ENCODE data around the gene SORL1.

The SORL1 gene

DNA sequence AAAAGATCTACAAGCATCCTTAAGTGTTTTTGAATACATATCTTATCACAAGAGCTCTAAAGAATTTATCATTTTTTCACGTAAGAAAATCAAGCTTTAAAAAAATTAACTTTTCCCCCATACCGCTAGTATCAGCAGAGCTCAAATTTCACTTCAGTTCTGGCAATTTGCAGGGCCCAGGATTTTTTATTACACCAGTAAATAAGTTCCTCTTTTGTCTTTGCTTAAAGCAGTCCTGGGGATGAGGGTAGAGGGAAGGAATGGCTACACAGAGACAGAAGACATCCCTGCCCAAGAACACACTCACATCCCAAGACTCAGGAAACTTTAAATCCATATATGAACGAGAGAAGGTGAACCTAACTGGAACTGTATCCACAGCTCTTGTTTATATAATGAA lies 22.6 kb upstream of the SORL1 start:
- DNase-seq (ENCODE audit: low read depth in 2 of 2) = no peak

- no peak for DNase-seq (ENCODE audit: low read depth in 2 of 2)
Measured at GRCh38 chr11:121431820-121432526, 20.1 kb upstream of the SORL1 start.

GRCh38 chr11:121435132-121435531 lies 17.0 kb upstream of the SORL1 start:
- no peak for DNase-seq (ENCODE audit: low read depth in 2 of 2)

GRCh38 chr11:121435551-121436511 lies 16.3 kb upstream of the SORL1 start:
- no peak for DNase-seq (ENCODE audit: low read depth in 2 of 2)

DNA sequence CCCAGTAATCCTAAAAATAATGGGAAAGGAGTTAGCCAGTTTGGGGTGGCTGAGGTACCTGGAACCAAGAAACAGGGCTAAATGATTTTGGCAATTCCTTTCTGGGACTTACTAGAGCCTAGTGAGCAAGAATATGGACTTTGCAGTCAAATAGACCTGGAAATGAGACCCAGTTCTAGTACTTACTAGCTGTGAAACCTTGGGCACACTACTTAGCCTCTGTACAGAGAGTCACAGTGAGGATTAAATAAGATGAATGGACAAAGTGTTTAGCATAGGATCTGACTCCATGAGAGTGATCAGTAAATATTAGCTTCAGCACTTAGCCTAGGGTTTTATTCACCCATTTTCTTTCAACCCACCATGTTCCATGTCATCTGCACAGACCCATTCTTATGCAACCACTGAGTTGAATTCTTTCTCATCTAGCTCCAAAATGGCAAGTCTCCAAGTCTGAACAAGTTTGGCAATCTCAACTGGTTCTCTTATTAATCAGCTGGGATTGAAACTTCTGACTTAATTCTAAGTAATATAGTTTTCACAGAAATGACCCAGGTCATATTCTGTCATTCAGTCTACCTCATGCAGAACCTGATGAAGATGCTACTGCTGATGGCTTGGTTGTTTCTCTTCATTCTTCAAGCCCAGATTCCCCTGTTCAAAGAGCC lies 15.0 kb upstream of the SORL1 start:
- no peak for DNase-seq (ENCODE audit: low read depth in 2 of 2)

GRCh38 chr11:121437686-121438078 lies 14.4 kb upstream of the SORL1 start:
- no peak for DNase-seq (ENCODE audit: low read depth in 2 of 2)

GRCh38 chr11:121439337-121439736 lies 12.8 kb upstream of the SORL1 start:
- DNase-seq (ENCODE audit: low read depth in 2 of 2) = no peak

- no peak for DNase-seq (ENCODE audit: low read depth in 2 of 2)
Measured at GRCh38 chr11:121439759-121440158, 12.4 kb upstream of the SORL1 start.

- no peak for DNase-seq (ENCODE audit: low read depth in 2 of 2)
Measured at GRCh38 chr11:121441521-121441920, 10.6 kb upstream of the SORL1 start.

DNA sequence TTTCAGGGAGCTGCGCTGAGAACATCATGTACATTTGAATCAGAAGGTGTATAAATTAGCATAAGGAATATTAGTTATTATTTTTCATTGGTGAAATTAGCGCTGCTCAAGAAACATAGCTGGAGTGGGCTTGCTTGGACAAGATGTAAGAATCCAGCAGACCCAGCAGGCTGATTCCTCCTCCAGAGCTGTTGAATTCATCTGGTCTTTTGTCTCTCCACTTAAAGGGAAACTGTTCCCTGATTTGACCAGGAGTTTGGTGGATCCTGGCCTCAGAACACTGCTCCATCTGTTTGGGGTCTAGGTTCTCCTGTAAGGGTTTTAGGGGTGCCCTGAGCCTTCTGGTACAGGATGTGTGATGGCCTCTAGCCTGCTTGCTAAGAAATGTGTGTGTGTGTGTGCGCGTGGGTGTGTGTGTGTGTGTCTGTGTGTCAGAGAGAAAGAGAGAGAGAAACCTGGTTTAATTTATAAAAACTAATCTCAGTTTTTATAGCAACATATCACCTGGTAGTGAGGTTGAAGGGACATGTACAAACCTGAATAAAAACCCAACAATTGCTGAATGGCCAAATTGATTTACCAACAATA lies 8.3 kb upstream of the SORL1 start:
- DNase-seq (ENCODE audit: low read depth in 2 of 2) = no peak

DNA sequence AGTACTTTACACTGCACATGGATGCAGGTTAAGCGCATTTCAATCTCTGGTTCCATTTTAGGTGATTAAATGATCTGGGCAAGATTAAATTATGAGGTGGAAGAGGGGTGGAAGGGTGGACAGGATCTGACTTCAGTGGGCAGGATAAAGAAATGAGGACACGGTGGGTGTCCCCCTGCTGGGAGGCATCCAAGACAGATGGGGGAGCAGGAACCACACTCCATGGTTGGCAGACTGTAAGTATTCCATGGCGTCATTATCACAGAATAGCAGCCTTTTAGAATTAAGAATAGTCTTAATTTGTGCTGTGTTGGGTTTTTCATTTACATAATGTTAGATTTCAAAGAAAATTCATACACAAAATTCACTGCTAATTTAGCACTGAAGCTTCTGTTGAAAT lies 7.6 kb upstream of the SORL1 start:
- no peak for DNase-seq (ENCODE audit: low read depth in 2 of 2)

GRCh38 chr11:121445071-121445768 lies 6.9 kb upstream of the SORL1 start:
- DNase-seq (ENCODE audit: low read depth in 2 of 2) = no peak

DNA sequence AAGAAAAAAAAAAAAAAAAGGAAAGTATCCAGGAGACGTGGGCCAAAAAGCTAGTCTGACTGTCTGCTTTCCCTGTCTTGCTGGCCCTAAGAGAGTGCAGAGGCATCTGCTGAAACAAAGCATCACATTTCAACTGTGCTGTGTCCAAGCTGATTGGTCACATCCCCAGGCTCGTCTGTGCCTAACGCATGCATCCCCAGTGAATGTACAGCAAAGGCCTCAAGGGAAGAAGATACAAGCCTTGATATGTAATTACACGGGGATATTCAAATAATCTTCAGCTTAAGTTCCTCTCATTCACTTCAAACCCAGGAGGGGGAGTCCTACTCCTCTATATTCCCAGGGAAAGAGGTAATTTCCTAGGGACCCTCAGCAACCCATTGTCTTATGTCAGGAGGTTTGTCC lies 5.4 kb upstream of the SORL1 start:
- DNase-seq (ENCODE audit: low read depth in 2 of 2) = no peak

DNA sequence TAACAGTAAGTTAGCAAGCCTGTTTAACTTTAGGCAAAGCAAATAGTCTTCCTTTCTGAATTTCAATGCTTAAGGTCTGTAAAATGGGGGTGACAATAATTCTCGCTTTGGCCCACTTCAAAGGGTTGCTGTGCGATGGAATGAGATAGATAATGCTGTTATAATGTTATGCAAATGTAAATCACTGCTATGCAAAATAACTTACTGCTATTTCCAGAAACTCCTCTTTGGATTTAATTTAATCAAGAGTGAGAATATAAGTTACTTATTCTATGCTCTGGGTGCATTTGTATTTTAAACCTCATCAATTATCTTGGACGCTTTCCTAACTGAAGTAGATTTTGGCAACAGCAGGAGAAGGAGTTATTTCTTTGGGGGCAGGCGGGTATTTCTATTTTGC lies 4.1 kb upstream of the SORL1 start:
- no peak for DNase-seq (ENCODE audit: low read depth in 2 of 2)

- DNase-seq (ENCODE audit: low read depth in 2 of 2) = no peak
Measured at GRCh38 chr11:121448431-121448941, 3.6 kb upstream of the SORL1 start.

- DNase-seq (ENCODE audit: low read depth in 2 of 2) = no peak
Measured at GRCh38 chr11:121449123-121449522, 3.0 kb upstream of the SORL1 start.

GRCh38 chr11:121449626-121450025 lies 2.5 kb upstream of the SORL1 start:
- no peak for DNase-seq (ENCODE audit: low read depth in 2 of 2)

DNA sequence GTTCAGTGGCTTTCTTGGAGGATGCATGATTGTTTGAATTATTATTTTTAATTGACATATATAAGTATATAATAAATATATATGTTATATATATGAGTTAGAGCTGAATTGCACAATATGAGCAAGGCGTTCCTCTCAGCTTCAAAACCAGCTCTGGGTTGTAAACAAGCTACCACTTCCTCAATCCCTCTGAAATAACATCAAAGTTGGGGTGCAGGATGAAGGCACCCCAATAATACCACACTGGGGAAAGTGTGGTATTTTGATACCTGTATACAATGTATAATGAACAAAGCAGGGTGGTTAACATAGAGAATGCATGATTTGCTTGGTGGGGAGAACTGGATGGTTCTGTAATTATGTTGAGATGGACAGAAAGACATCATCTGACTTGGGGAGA lies 1.7 kb upstream of the SORL1 start:
- no peak for DNase-seq (ENCODE audit: low read depth in 2 of 2)

DNA sequence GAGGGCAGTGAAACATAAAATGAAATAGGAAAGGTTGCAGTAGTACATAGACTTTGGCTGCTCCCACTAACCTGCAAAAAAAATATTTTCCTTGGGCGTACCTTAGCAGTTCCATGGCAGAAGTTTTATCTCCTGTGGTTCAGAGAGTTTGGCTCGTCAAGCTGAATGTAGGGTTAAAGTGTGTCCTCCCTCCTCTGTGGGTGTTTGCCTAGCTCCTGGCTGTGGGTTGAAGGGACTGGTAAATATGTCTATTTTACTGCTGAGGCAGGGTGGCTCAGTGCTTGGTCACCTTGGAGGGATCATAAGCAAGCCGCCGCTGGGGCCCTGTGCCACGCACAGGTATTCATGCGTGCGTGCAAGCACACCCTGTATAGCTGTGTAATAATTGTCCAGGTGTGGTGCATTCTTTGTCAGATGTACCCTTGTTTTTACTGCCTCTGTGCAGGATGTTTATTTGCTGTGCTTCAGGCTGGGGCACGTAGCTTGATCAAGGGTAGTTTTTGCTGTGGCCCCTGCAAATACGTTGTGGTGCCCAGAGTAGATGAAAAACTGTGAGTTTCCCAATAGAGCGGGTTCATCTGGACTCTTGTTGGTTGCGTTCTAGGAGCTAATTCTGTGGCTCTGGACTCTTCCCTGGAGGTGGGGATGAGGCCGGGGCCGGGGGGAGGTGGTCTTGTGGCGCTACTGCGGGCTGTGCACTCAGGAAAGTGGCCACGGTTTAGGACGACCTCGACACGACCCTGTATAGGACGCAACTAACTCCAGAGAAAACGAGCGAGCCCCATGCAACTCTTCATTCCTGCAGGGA lies 732 bp upstream of the SORL1 start:
- DNase-seq (ENCODE audit: low read depth in 2 of 2) = no peak

- no peak for DNase-seq (ENCODE audit: low read depth in 2 of 2)
Measured at GRCh38 chr11:121452609-121453150, 566 bp downstream of the SORL1 start, which contains the start of gene SORL1-AS1. TSS of gene SORL1-AS1 (minus strand) at chr11:121452967.
